Endothelial cell of umbilical vein (primary cell): ENCODE data around the gene SOAT1. TPM values are rescaled to one million over a fixed set of nuclear protein-coding genes. Genes with fewer than 3 reads are reported as not detected.

Experiments
- BruUV-seq: library from RNA; stranded (reverse); fragments of 400-500 nt; replicated peaks from 2 replicates; lab custom pipeline; 2021; lab: Mats Ljungman, UMichigan
- CTCF ChIA-PET: fragments of 300-600, 350-600 bp; sonication (Branson Sonifier 250); formaldehyde crosslinking; loops from one replicate; lab custom pipeline; 2021; ENCODE audit warnings: antibody characterized with exemption, inconsistent platforms; lab: Charles Lee
- POLR2A ChIA-PET: fragments of 300-600, 350-600 bp; sonication (Branson Sonifier 250); formaldehyde crosslinking; loops from one replicate; lab custom pipeline; 2021; ENCODE audit warnings: antibody characterized with exemption, inconsistent platforms; lab: Charles Lee
- DNase-seq: peaks from one replicate; pipeline ENCODE4 v3.0.0-alpha.2; 2011; ENCODE audit warnings: low read depth, low spot score
- FAIRE-seq: peaks from 2 replicates; lab custom pipeline; 2011; peaks lifted over from hg19 to GRCh38; lab: Jason Lieb, UNC
- H2AFZ ChIP-seq: 2 replicates; pipeline ENCODE4 v1.6.0; 2012; ENCODE audit warnings: low read depth, low read length, control low read depth, inconsistent platforms
- H3K27ac ChIP-seq: 2 replicates; pipeline ENCODE4 v1.5.1; 2011; ENCODE audit warnings: low read depth, mild to moderate bottlenecking, control low read depth, low read length, moderate library complexity; ENCODE audit not compliant: insufficient read depth
- H3K27me3 ChIP-seq, 2 experiments: 2 replicates each; pipeline versions ENCODE4 v1.6.0 to v1.6.1; 2011; ENCODE audit warnings: low read length in 2 of 2, mixed read lengths in 1 of 2; ENCODE audit not compliant: control insufficient read depth in 2 of 2, insufficient read depth in 2 of 2
- H3K36me3 ChIP-seq, 2 experiments: 2 replicates in 1 of 2; 3 replicates in 1 of 2; pipeline ENCODE4 v1.5.1; 2011; ENCODE audit warnings: low read length in 2 of 2, mild to moderate bottlenecking in 1 of 2, moderate library complexity in 1 of 2; ENCODE audit not compliant: control insufficient read depth in 2 of 2, insufficient read depth in 2 of 2; ENCODE audit errors: extremely low read depth in 1 of 2
- H3K4me1 ChIP-seq: 3 replicates; pipeline ENCODE4 v1.5.1; 2011; ENCODE audit warnings: mild to moderate bottlenecking, low read length; ENCODE audit not compliant: control insufficient read depth, insufficient read depth; ENCODE audit errors: extremely low read depth
- H3K4me2 ChIP-seq: 2 replicates; pipeline ENCODE4 v1.6.1; 2011; ENCODE audit warnings: low read length, control low read depth, mixed read lengths; ENCODE audit not compliant: insufficient read depth
- H3K4me3 ChIP-seq, 3 experiments: fragments of 200-600 bp in 1 of 3; sonication (generic), shearing (Covaris generic) in 1 of 3; replicated peaks in 1 of 3; 2 replicates each; pipeline ENCODE4 v1.5.1; 2011 to 2016; ENCODE audit warnings: control low read depth in 3 of 3, low read length in 3 of 3, mild to moderate bottlenecking in 2 of 3, inconsistent platforms in 1 of 3, low read depth in 1 of 3, moderate library complexity in 1 of 3; ENCODE audit not compliant: insufficient read depth in 1 of 3
- H3K79me2 ChIP-seq: 2 replicates; pipeline ENCODE4 v1.6.0; 2012; ENCODE audit warnings: low read length, inconsistent platforms; ENCODE audit not compliant: control insufficient read depth, insufficient read depth
- H3K9ac ChIP-seq: replicated peaks from 2 replicates; pipeline ENCODE3; 2011; ENCODE audit warnings: low read length, control low read depth; ENCODE audit not compliant: insufficient read depth; ENCODE audit errors: extremely low read depth
- H3K9me1 ChIP-seq: replicated peaks from 3 replicates; pipeline ENCODE4 v1.6.0; 2011; ENCODE audit warnings: mild to moderate bottlenecking, low read length; ENCODE audit not compliant: control insufficient read depth, insufficient read depth; ENCODE audit errors: extremely low read depth
- H3K9me3 ChIP-seq: replicated peaks from 2 replicates; pipeline ENCODE4 v1.5.1; 2012; ENCODE audit warnings: low read length, inconsistent platforms; ENCODE audit not compliant: control insufficient read depth, insufficient read depth
- H4K20me1 ChIP-seq: replicated peaks from 2 replicates; pipeline ENCODE3; 2011; ENCODE audit warnings: mild to moderate bottlenecking, low read length; ENCODE audit not compliant: control insufficient read depth, insufficient read depth; ENCODE audit errors: extremely low read depth
- EZH2 ChIP-seq: IDR thresholded peaks from 2 replicates; pipeline ENCODE4 v1.6.1; 2012; ENCODE audit warnings: borderline replicate concordance, low read depth, mild to moderate bottlenecking, moderate library complexity, low read length, inconsistent platforms; ENCODE audit not compliant: severe bottlenecking
- FOS ChIP-seq: IDR thresholded peaks from 2 replicates; pipeline ENCODE4 v1.6.1; 2011; ENCODE audit warnings: mild to moderate bottlenecking, low read length, moderate library complexity, borderline replicate concordance; ENCODE audit not compliant: insufficient read depth
- GATA2 ChIP-seq: IDR thresholded peaks from 2 replicates; pipeline ENCODE4 v1.7.0; 2011; ENCODE audit warnings: low read depth, mild to moderate bottlenecking, moderate library complexity, mixed read lengths, low read length; ENCODE audit not compliant: insufficient read length, insufficient read depth
- JUN ChIP-seq: IDR thresholded peaks from 2 replicates; pipeline ENCODE4 v1.6.1; 2011; ENCODE audit warnings: borderline replicate concordance, low read depth; ENCODE audit not compliant: insufficient read length, insufficient read depth
- MYC ChIP-seq: IDR thresholded peaks from one replicate; pipeline ENCODE4 v1.6.1; 2011; ENCODE audit warnings: mild to moderate bottlenecking, low read depth, low read length
- POLR2A ChIP-seq: IDR thresholded peaks from 2 replicates; pipeline ENCODE4 v1.6.1; 2012; ENCODE audit warnings: low read depth, mild to moderate bottlenecking, control low read depth, low read length
- POLR2AphosphoS5 ChIP-seq: IDR thresholded peaks from 2 replicates; pipeline ENCODE4 v1.6.1; 2012; ENCODE audit warnings: low read depth, mild to moderate bottlenecking, control low read depth, low read length, moderate library complexity; ENCODE audit not compliant: insufficient read depth
- dilution Hi-C: fragments of 300-500 bp; cut with MboI; formaldehyde crosslinking; loops from one replicate; pipeline ENCODE4 v1.15.0; 2019; ENCODE audit warnings: low sequenced_read_pairs; ENCODE audit not compliant: extremely low pct_ligation_motif_present
- intact Hi-C: fragments of 100-400 bp; cut with micrococcal nuclease; formaldehyde crosslinking; loops from one replicate; pipeline ENCODE4 v1.10.0; 2022
- polyA plus RNA-seq, 4 experiments: library from polyadenylated mRNA; depleted of rRNA in 3 of 4; stranded (reverse) in 3 of 4; unstranded in 1 of 4; fragments of >200 nt; gene quantifications; 2 replicates each; pipeline versions ENCODE4 v1.2.1 to v1.2.3, GENCODE V29; 2011 to 2012; ENCODE audit warnings: missing spikeins in 1 of 4
- total RNA-seq: library from RNA; stranded (reverse); gene quantifications from 2 replicates; pipeline ENCODE4 v1.2.3, GENCODE V29; 2021
- TF ChIP-seq, protein P1 (sequence below), 2 donors: IDR thresholded peaks; 1 replicate in 1 of 2; 2 replicates in 1 of 2; pipeline ENCODE4 v1.5.1; 2011; ENCODE audit warnings: low read length in 2 of 2, mild to moderate bottlenecking in 2 of 2, moderate library complexity in 2 of 2, control low read depth in 1 of 2, inconsistent platforms in 1 of 2, low read depth in 1 of 2; ENCODE audit not compliant: insufficient read depth in 1 of 2; ENCODE audit errors: extremely low read depth in 1 of 2
- TF ChIP-seq, protein P2 (sequence below): IDR thresholded peaks from 2 replicates; pipeline ENCODE4 v1.6.1; 2011; ENCODE audit not compliant: insufficient read depth, insufficient read length

Gene SOAT1
- total and polyA plus RNA-seq, 2 donors (not counting 3 experiments of a cell fraction or from before 2014, with no cell fraction given) = 14.0 to 38.2 TPM

DNA sequence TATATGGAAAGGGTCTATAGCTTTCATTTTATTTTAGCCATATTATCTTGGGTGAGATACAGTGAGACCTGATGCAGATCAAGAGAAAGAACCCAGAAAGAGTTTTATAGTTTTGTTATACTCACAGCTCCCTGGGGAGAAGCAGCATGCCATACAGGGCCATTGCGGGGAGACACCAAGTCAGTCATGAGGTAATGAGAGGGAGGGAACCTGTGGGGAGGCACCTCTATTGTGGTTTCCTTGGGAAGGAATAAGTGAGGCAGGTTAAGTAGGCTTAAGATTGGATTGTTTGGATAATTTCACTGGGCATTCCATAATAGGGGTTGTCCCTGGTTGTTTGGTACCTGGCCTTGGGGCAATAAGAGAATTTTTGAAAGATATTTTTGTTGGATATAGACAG lies 91.9 kb downstream of the SOAT1 start:
- CTCF ChIA-PET = no interaction called here
- POLR2A ChIA-PET = no interaction called here
- H3K4me1 ChIP-seq = no peaks in the 10 kb centered on the region
- no peak overlapping the region for H3K9ac ChIP-seq
- DNase-seq = no peak
- H3K36me3 ChIP-seq = no peaks in the 10 kb centered on the region
- H3K4me3 ChIP-seq = no peak overlapping the region
- no peaks in the 10 kb centered on the region for H3K9me1 ChIP-seq
- no peak overlapping the region for H3K4me2 ChIP-seq
- TF ChIP-seq, protein P1, sequence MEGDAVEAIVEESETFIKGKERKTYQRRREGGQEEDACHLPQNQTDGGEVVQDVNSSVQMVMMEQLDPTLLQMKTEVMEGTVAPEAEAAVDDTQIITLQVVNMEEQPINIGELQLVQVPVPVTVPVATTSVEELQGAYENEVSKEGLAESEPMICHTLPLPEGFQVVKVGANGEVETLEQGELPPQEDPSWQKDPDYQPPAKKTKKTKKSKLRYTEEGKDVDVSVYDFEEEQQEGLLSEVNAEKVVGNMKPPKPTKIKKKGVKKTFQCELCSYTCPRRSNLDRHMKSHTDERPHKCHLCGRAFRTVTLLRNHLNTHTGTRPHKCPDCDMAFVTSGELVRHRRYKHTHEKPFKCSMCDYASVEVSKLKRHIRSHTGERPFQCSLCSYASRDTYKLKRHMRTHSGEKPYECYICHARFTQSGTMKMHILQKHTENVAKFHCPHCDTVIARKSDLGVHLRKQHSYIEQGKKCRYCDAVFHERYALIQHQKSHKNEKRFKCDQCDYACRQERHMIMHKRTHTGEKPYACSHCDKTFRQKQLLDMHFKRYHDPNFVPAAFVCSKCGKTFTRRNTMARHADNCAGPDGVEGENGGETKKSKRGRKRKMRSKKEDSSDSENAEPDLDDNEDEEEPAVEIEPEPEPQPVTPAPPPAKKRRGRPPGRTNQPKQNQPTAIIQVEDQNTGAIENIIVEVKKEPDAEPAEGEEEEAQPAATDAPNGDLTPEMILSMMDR (IDR thresholded peaks at IDR 0.05; ENCODE audit: extremely low read depth in 1 of 2, insufficient read depth in 1 of 2, low read depth in 1 of 2, low read length in 2 of 2) = no peak
- no peak overlapping the region for H3K27ac ChIP-seq
- H4K20me1 ChIP-seq = no peaks in the 10 kb centered on the region
- no peaks in the 10 kb centered on the region for H3K9me3 ChIP-seq
- no peak overlapping the region for H2AFZ ChIP-seq
- no peaks in the 10 kb centered on the region for H3K79me2 ChIP-seq
- H3K27me3 ChIP-seq = no peaks in the 10 kb centered on the region
- dilution Hi-C loops = no loop called here
- no TSS peak for BruUV-seq
- no peak for FAIRE-seq
- intact Hi-C loops = no loop called here

DNA sequence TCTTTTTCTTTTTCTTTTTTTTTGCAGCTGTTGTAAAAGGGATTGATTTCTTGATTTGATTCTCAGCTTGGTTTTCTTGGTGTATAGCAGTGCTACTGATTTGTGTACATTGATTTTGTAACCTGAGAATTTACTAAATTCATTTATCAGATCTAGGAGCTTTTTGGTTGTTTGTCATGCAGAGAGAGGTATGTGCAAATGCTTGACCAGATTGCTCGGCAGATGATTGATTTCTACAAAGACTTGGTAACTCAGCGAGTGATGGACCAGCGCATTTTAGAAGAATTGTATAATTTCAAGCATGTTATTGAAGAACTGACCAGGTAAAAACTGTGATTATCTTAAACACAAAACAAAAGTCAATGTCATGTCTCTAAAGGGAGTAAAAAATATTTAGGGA lies 100.1 kb downstream of the SOAT1 start:
- no peaks in the 10 kb centered on the region for H3K9me1 ChIP-seq
- H4K20me1 ChIP-seq = no peaks in the 10 kb centered on the region
- no peak overlapping the region for H2AFZ ChIP-seq
- H3K27me3 ChIP-seq = no peaks in the 10 kb centered on the region
- no peak overlapping the region for H3K4me3 ChIP-seq
- no peak overlapping the region for H3K4me2 ChIP-seq
- DNase-seq (no peak), FAIRE-seq (no peak)
- H3K27ac ChIP-seq = no peak overlapping the region
- intact Hi-C loops = no loop called here
- H3K79me2 ChIP-seq = no peaks in the 10 kb centered on the region
- dilution Hi-C loops = no loop called here
- no peaks in the 10 kb centered on the region for H3K9me3 ChIP-seq
- no peak overlapping the region for H3K9ac ChIP-seq
- BruUV-seq = no TSS peak
- H3K4me1 ChIP-seq = no peaks in the 10 kb centered on the region
- CTCF ChIA-PET = no interaction called here
- TF ChIP-seq, protein P2, sequence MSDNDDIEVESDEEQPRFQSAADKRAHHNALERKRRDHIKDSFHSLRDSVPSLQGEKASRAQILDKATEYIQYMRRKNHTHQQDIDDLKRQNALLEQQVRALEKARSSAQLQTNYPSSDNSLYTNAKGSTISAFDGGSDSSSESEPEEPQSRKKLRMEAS = no peak
- no peak for TF ChIP-seq MYC
- TF ChIP-seq GATA2 = no peak
- TF ChIP-seq, protein P1 (IDR thresholded peaks at IDR 0.05; ENCODE audit: extremely low read depth in 1 of 2, insufficient read depth in 1 of 2, low read depth in 1 of 2, low read length in 2 of 2) = no peak
- no peak for TF ChIP-seq POLR2AphosphoS5
- no peak for TF ChIP-seq JUN
- no peak for TF ChIP-seq EZH2
- no peak for TF ChIP-seq FOS
- TF ChIP-seq POLR2A = no peak
- H3K36me3 ChIP-seq = no peaks in the 10 kb centered on the region
- POLR2A ChIA-PET = no interaction called here
